Measurements from ENCODE around the gene SPINK4. TPM values are rescaled to one million over a fixed set of nuclear protein-coding genes. Genes with fewer than 3 reads are reported as not detected.

SPINK4 gene
- total RNA-seq, 1 donor from 2014 or later: not detected

DNA sequence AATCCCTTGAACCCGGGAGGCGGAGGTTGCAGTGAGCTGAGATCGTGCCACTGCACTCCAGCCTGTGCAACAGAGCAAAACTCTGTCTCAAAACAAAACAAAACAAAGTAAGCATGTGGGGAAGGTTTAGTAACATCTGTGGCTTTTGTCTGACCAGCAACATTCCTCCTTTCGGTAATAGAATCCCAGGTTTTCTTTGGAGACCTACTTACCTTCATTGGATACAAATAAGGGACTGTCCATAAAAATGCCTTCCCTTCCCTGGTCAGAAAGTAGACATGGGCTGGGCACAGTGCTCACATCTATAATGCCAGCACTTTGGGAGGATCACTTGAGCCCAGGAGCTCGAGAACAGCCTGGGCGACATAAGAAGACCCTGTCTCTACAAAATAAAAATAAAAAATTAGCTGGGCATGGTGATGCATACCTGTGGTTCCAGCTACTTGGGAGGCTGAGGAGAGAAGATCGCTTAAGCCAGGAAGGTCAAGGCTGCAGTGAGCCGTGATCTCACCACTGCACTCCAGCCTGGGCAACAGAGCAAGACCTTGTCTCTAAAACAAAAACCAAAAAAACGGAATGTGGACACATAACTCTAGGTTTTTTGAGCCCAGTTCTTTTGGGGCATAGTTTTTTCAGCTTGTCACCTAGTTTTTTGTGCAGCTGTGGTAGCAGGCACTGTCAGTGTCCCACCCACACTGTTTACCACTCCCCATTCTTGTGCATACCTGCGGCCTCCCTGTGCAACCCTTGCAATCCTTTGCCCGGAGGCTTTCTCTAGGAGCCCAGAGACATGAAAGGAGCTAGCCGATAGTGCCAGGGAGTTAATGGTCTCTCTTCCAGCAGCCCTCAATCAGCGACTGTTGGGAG, 9.0 kb upstream of the SPINK4 start:
- no peak for DNase-seq (ENCODE audit: low read depth)
- no peaks in the 10 kb centered on the region for H3K27me3 ChIP-seq (ENCODE audit: control insufficient read depth, insufficient read depth, low read length)
- no peaks in the 10 kb centered on the region for H3K36me3 ChIP-seq (ENCODE audit: control insufficient read depth, insufficient read depth, low read length)
- no peak overlapping the region for H3K4me3 ChIP-seq (ENCODE audit: low read depth, low read length)
- TF ChIP-seq, protein P1, sequence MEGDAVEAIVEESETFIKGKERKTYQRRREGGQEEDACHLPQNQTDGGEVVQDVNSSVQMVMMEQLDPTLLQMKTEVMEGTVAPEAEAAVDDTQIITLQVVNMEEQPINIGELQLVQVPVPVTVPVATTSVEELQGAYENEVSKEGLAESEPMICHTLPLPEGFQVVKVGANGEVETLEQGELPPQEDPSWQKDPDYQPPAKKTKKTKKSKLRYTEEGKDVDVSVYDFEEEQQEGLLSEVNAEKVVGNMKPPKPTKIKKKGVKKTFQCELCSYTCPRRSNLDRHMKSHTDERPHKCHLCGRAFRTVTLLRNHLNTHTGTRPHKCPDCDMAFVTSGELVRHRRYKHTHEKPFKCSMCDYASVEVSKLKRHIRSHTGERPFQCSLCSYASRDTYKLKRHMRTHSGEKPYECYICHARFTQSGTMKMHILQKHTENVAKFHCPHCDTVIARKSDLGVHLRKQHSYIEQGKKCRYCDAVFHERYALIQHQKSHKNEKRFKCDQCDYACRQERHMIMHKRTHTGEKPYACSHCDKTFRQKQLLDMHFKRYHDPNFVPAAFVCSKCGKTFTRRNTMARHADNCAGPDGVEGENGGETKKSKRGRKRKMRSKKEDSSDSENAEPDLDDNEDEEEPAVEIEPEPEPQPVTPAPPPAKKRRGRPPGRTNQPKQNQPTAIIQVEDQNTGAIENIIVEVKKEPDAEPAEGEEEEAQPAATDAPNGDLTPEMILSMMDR (IDR thresholded peaks at IDR 0.05; ENCODE audit: insufficient read depth, low read length, poor library complexity, severe bottlenecking): no peak

DNA sequence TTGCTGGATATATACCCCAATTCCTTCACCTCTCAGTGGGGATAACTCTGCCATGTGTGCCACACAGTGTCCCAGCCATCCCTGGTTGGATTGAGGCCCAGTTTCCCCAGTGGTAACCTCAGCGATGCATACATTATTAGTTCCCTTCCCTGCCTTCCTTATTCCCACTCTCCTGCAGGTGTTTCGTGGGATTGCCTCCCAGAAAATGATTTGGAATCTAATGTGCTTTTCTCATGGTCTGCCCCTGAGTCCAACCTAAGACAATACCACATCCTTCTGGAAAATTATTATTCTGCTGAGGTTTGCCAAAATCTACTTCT, 8.4 kb upstream of the SPINK4 start:
- Histone ChIP-seq H3K27me3 (ENCODE audit: control insufficient read depth, insufficient read depth, low read length) (no peaks in the 10 kb centered on the region), H3K4me3 (ENCODE audit: low read depth, low read length) (no peak overlapping the region), H3K36me3 (ENCODE audit: control insufficient read depth, insufficient read depth, low read length) (no peaks in the 10 kb centered on the region)
- no peak for DNase-seq (ENCODE audit: low read depth)
- TF ChIP-seq, protein P1 (IDR thresholded peaks at IDR 0.05; ENCODE audit: insufficient read depth, low read length, poor library complexity, severe bottlenecking): no peak

DNA sequence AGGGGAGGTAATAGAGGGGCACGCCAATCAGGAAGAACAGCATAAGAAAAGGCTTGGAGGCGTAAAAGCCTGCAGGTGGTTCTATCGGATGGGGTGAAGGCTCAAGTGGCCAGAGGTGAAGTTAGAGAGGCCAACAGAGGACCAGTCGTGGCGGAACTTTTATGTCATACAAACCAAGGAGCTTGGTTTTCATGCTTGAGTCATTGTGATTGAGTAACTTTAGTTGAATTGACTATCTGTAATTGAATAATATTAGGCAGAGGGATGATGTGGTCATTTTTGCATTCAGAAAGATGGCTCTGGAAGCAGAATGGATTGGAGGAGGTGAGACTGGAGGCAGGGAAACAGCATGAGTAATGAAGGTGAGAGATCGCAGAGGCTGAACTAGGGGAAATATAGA, 7.2 kb upstream of the SPINK4 start:
- TF ChIP-seq, protein P1 (IDR thresholded peaks at IDR 0.05; ENCODE audit: insufficient read depth, low read length, poor library complexity, severe bottlenecking): no peak
- no peak overlapping the region for H3K4me3 ChIP-seq (ENCODE audit: low read depth, low read length)
- H3K27me3 ChIP-seq (ENCODE audit: control insufficient read depth, insufficient read depth, low read length): no peaks in the 10 kb centered on the region
- no peaks in the 10 kb centered on the region for H3K36me3 ChIP-seq (ENCODE audit: control insufficient read depth, insufficient read depth, low read length)
- no peak for DNase-seq (ENCODE audit: low read depth)

DNA sequence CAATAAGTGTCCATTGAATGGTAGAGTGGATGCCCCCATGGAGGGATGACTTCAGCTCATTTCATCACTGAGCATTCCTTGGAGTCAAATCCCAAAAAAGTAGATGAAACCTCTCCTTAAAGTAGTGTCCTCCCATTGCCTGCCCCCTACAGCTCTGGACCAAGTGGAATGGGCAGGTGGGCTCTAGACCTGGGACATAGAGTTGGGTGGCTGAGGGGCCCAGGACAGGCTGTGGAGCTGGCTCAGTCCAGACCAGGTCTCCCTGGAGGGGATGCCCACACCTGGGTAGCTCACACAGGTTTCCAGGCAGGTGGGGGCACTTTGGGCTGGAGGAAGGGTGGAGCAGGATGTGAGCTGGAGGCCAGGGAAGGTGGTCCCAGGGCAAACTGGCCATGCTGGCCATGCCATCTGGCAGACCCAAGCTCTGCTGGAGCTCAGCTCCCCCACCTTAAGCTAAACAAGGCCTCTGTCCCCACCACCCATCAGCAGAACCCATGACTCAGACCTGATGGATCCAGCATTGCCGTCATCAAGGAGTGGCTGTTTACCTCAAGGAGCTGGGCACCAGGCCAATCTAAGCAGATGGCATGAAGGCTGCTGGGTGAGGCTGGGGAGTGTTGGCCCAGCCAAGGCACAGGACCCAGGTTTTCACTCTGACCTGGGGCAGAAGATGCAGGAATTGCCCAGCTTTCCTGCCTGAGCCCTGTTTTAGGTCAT, 6.2 kb upstream of the SPINK4 start:
- TF ChIP-seq, protein P1 (IDR thresholded peaks at IDR 0.05; ENCODE audit: insufficient read depth, low read length, poor library complexity, severe bottlenecking): no peak
- DNase-seq (ENCODE audit: low read depth): peak; percentile 96
- Histone ChIP-seq H3K4me3 (ENCODE audit: low read depth, low read length) (no peak overlapping the region), H3K36me3 (ENCODE audit: control insufficient read depth, insufficient read depth, low read length) (no peaks in the 10 kb centered on the region), H3K27me3 (ENCODE audit: control insufficient read depth, insufficient read depth, low read length) (no peaks in the 10 kb centered on the region)

DNA sequence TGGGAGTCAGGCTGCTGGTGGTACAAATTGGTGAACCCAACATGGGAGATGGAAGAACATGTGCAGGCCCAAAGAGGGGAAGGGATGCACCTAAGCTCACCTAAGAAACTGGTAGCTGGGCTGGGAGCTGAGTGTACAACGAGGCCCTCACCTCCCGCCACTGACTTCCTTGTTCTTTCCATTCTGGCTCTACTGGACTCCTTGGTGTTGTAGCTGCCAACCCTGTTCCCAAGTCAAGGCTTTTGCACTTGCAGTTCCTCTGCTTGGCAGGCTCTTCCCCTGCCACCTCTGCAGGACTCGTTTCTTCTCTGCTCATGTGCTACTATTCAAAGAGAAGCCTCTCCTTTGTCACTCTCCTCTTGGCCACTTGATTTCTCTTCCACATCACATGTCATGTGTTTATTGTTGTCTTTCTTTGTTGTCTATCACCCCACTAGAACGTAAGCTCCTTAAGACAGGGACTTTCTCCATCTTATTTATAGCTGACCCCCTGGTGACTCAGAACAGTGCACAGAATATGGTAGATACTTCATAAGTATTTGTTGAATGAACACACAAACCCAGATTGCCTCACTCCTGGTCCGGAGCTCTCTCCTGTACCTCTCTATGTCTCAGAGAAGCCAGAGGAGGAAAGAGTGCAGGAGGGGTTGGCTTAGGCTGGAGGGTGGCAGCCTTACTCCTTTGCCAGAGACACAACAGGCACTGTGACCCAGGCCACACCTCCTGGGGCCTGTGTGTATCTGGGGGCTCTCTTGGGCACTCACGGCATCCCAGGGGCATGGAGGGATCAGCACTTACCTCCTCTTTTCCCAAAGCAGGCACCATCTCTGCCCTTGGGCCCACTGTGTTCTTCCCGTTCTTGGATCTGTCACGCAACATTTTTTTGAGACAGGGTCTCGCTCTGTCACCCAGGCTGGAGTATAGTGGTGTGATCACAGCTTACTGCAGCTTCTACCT, 5.2 kb upstream of the SPINK4 start:
- TF ChIP-seq, protein P1 (IDR thresholded peaks at IDR 0.05; ENCODE audit: insufficient read depth, low read length, poor library complexity, severe bottlenecking): no peak
- Histone ChIP-seq H3K27me3 (ENCODE audit: control insufficient read depth, insufficient read depth, low read length) (no peaks in the 10 kb centered on the region), H3K4me3 (ENCODE audit: low read depth, low read length) (no peak overlapping the region), H3K36me3 (ENCODE audit: control insufficient read depth, insufficient read depth, low read length) (no peaks in the 10 kb centered on the region)
- no peak for DNase-seq (ENCODE audit: low read depth)
